Thyroid gland (tissue), 4 donors: Measurements from ENCODE around the gene ALDH1L1. TPM values are rescaled to one million over a fixed set of nuclear protein-coding genes. Genes with fewer than 3 reads are reported as not detected.

Source experiments
- DNase-seq, 2 donors: peaks; one replicate each; pipeline ENCODE4 v3.0.0-alpha.2; 2019
- H3K27ac ChIP-seq, 3 donors: fragments of 200-600 bp; sonication (generic); 1 replicate in 2 of 3; 2 replicates in 1 of 3; pipeline ENCODE4 v1.5.1; 2016 to 2019; ENCODE audit warnings: mild to moderate bottlenecking in 1 of 3, moderate library complexity in 1 of 3
- H3K27me3 ChIP-seq: fragments of 200-600 bp; sonication (generic); one replicate; pipeline ENCODE4 v1.5.1; 2019
- H3K36me3 ChIP-seq, 2 donors: fragments of 200-600 bp; sonication (generic); one replicate each; pipeline ENCODE4 v1.5.1; 2016 to 2019
- H3K4me1 ChIP-seq, 2 donors: fragments of 200-600 bp; sonication (generic); one replicate each; pipeline ENCODE4 v1.5.1; 2017 to 2019
- H3K4me3 ChIP-seq, 3 donors: fragments of 200-600 bp; sonication (generic); replicated peaks in 1 of 3; 1 replicate in 2 of 3; 2 replicates in 1 of 3; pipeline ENCODE4 v1.5.1; 2016; ENCODE audit warnings: mild to moderate bottlenecking in 1 of 3
- H3K9me3 ChIP-seq: fragments of 200-600 bp; sonication (generic); one replicate; pipeline ENCODE4 v1.5.1; 2017
- CTCF ChIP-seq, 6 experiments: fragments of 200-600 bp in 3 of 6; fragments of 450-650 bp in 3 of 6; sonication (generic) in 3 of 6; IDR thresholded peaks; one replicate each; pipeline ENCODE4 v1.5.1; 2016 to 2019; ENCODE audit warnings: antibody characterized with exemption in 6 of 6, mild to moderate bottlenecking in 2 of 6, inconsistent platforms in 1 of 6, moderate library complexity in 1 of 6
- POLR2A ChIP-seq, 2 donors: fragments of 450-650 bp; IDR thresholded peaks; one replicate each; pipeline ENCODE4 v1.6.1; 2017; ENCODE audit warnings: antibody characterized with exemption in 2 of 2, mild to moderate bottlenecking in 2 of 2, moderate library complexity in 1 of 2
- WGBS, 2 donors: methylation state at CpG; one replicate each; pipeline ENCODE4 v1.1.5; 2017; 5-methylcytosine and 5-hydroxymethylcytosine counted together
- intact Hi-C: fragments of 100-400 bp; cut with DNase I; formaldehyde crosslinking; loops from one replicate; pipeline ENCODE4 v1.15.1; 2023
- total RNA-seq, 4 donors: library from RNA; depleted of rRNA; stranded (reverse); fragments of >200 nt; gene quantifications; one replicate each; pipeline ENCODE4 v1.2.3, GENCODE V29; 2016

Gene ALDH1L1
- total RNA-seq, 4 donors from 2014 or later, result 2.1 to 12.1 (median 6.1) TPM

DNA sequence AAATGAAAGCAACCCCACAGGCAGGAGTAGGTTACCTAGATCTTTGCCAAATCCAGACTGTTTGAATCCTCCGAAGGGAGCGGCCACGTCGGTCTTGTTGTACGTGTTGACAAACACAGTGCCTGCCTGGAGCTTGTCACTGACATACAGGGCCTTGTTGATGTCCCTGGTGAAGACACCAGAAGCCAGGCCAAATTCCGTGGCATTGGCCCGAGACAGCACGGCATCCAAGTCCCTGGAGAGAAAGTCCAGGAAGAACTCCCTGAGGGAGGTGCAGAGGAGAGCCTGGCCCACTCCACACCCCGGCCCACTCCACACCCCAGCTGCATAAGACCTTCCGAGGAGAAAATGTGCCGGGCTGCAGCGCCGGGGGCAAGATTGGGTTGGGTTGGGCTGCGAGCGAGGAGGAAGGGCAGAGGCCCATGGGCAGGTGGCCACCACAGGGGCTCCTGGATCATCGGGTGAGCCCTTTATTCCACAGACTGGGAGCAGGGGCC lies 74.6 kb downstream of the ALDH1L1 start:
- no peak for TF ChIP-seq POLR2A (IDR thresholded peaks at IDR 0.05)
- no peak for TF ChIP-seq CTCF (IDR thresholded peaks at IDR 0.05)
- no peaks in the 10 kb centered on the region for H3K27me3 ChIP-seq
- no peak overlapping the region for H3K4me3 ChIP-seq
- DNase-seq, result no peak
- no peak overlapping the region for H3K27ac ChIP-seq
- H3K36me3 ChIP-seq, result no peaks in the 10 kb centered on the region
- WGBS, 2 donors, result 92 to 93% methylated on average over 15 to 16 of the region's 16 CpGs
- no peaks in the 10 kb centered on the region for H3K9me3 ChIP-seq
- peaks cover 8 to 16% of the 10 kb centered on the region in 2 donors for H3K4me1 ChIP-seq
- intact Hi-C loops, result no loop called here

GRCh38 chr3:126104742-126105605 lies 75.4 kb downstream of the ALDH1L1 start:
- 87 to 92% methylated on average over 11 to 13 of the region's 15 CpGs for WGBS, 2 donors
- intact Hi-C loops, result no loop called here
- TF ChIP-seq CTCF (IDR thresholded peaks at IDR 0.05) (no peak), POLR2A (IDR thresholded peaks at IDR 0.05) (no peak)

GRCh38 chr3:126104028-126104635 lies 76.3 kb downstream of the ALDH1L1 start:
- no peaks in the 10 kb centered on the region for H3K27me3 ChIP-seq
- no peak overlapping the region for H3K27ac ChIP-seq
- H3K9me3 ChIP-seq, result no peaks in the 10 kb centered on the region
- peaks cover 8 to 16% of the 10 kb centered on the region in 2 donors for H3K4me1 ChIP-seq
- no peak overlapping the region for H3K4me3 ChIP-seq
- H3K36me3 ChIP-seq, result no peaks in the 10 kb centered on the region
- WGBS, 2 donors, result 87 to 93% methylated on average over 2 to 7 of the region's 7 CpGs
- TF ChIP-seq CTCF (IDR thresholded peaks at IDR 0.05) (no peak), POLR2A (IDR thresholded peaks at IDR 0.05) (no peak)
- DNase-seq, result no peak
- intact Hi-C loops, result no loop called here

More at GRCh38 chr3:126104742-126105605, 75.4 kb downstream of the ALDH1L1 start:
- no peak for DNase-seq
- H3K9me3 ChIP-seq, result no peaks in the 10 kb centered on the region
- H3K36me3 ChIP-seq, result no peaks in the 10 kb centered on the region
- no peaks in the 10 kb centered on the region for H3K27me3 ChIP-seq
- peaks cover 8 to 16% of the 10 kb centered on the region in 2 donors for H3K4me1 ChIP-seq
- no peak overlapping the region for H3K4me3 ChIP-seq
- H3K27ac ChIP-seq, result no peak overlapping the region

GRCh38 chr3:126103121-126104027 lies 77.0 kb downstream of the ALDH1L1 start:
- Histone ChIP-seq H3K27ac (no peak overlapping the region), H3K9me3 (no peaks in the 10 kb centered on the region), H3K27me3 (no peaks in the 10 kb centered on the region), H3K4me1 (peaks cover 8 to 16% of the 10 kb centered on the region in 2 donors), H3K4me3 (no peak overlapping the region), H3K36me3 (no peaks in the 10 kb centered on the region)
- TF ChIP-seq CTCF (IDR thresholded peaks at IDR 0.05) (no peak), POLR2A (IDR thresholded peaks at IDR 0.05) (no peak)
- 83 to 86% methylated on average over 16 to 21 of the region's 22 CpGs for WGBS, 2 donors
- no peak for DNase-seq
- intact Hi-C loops, result no loop called here
